Measurements from ENCODE around the gene UBE3C. TPM values are rescaled to one million over a fixed set of nuclear protein-coding genes. Genes with fewer than 3 reads are reported as not detected.

The UBE3C gene
- total and polyA plus RNA-seq, 2 of the 13 experiments (the other 11 are each of a cell fraction or from before 2014, with no cell fraction given), result 27.0 to 48.2 TPM

DNA sequence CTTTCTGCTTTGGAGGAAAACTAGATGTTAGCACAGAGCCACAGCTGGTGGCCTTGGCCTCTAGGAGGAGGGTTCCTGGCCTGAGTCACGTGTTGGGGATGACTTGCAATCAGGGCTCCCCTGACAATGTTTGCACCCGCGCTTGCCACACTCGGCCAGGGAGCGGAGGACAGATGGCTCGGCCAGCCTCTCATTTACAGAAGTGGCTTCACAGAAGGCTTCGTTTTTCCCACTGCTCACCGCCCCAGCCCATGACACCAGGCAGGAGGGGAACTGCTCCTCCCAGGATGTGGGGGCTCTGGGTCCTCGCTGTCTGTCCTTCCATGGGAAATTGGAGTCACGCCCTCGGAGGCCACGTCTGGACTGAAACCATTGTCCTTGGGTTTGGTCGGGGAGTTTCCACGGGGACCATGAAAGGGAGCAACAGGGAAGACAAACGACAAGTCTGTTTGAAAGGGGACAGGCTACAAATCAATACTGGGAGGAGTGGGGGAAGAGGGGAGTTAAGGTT lies 49.6 kb upstream of the UBE3C start (continued):
- TF ChIP-seq, protein P1, sequence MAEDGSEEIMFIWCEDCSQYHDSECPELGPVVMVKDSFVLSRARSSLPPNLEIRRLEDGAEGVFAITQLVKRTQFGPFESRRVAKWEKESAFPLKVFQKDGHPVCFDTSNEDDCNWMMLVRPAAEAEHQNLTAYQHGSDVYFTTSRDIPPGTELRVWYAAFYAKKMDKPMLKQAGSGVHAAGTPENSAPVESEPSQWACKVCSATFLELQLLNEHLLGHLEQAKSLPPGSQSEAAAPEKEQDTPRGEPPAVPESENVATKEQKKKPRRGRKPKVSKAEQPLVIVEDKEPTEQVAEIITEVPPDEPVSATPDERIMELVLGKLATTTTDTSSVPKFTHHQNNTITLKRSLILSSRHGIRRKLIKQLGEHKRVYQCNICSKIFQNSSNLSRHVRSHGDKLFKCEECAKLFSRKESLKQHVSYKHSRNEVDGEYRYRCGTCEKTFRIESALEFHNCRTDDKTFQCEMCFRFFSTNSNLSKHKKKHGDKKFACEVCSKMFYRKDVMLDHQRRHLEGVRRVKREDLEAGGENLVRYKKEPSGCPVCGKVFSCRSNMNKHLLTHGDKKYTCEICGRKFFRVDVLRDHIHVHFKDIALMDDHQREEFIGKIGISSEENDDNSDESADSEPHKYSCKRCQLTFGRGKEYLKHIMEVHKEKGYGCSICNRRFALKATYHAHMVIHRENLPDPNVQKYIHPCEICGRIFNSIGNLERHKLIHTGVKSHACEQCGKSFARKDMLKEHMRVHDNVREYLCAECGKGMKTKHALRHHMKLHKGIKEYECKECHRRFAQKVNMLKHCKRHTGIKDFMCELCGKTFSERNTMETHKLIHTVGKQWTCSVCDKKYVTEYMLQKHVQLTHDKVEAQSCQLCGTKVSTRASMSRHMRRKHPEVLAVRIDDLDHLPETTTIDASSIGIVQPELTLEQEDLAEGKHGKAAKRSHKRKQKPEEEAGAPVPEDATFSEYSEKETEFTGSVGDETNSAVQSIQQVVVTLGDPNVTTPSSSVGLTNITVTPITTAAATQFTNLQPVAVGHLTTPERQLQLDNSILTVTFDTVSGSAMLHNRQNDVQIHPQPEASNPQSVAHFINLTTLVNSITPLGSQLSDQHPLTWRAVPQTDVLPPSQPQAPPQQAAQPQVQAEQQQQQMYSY (CRISPR knock-in tag; IDR thresholded peaks at IDR 0.05), result no peak
- TF ChIP-seq U2AF1 (optimal IDR thresholded peaks at IDR 0.05; ENCODE audit: low read depth, low read length) (no peak), ZNF143 (CRISPR knock-in tag; IDR thresholded peaks at IDR 0.05) (no peak), ZBTB7A (CRISPR knock-in tag; IDR thresholded peaks at IDR 0.05) (0 out of 2 replicates have a peak, but pooled peaks have one; percentile 41), GATAD2A (CRISPR knock-in tag; IDR thresholded peaks at IDR 0.05) (peak; percentile 45; the same call in 1 of the 2 replicates), ZNF713 (CRISPR knock-in tag; IDR thresholded peaks at IDR 0.05) (no peak), ZNF251 (CRISPR knock-in tag; IDR thresholded peaks at IDR 0.05) (no peak), ZNF616 (CRISPR knock-in tag; IDR thresholded peaks at IDR 0.05; ENCODE audit: low read depth) (no peak), ZNF891 (CRISPR knock-in tag; IDR thresholded peaks at IDR 0.05) (no peak), HOXD1 (CRISPR knock-in tag; IDR thresholded peaks at IDR 0.05) (no peak)
- TF ChIP-seq, protein P2, sequence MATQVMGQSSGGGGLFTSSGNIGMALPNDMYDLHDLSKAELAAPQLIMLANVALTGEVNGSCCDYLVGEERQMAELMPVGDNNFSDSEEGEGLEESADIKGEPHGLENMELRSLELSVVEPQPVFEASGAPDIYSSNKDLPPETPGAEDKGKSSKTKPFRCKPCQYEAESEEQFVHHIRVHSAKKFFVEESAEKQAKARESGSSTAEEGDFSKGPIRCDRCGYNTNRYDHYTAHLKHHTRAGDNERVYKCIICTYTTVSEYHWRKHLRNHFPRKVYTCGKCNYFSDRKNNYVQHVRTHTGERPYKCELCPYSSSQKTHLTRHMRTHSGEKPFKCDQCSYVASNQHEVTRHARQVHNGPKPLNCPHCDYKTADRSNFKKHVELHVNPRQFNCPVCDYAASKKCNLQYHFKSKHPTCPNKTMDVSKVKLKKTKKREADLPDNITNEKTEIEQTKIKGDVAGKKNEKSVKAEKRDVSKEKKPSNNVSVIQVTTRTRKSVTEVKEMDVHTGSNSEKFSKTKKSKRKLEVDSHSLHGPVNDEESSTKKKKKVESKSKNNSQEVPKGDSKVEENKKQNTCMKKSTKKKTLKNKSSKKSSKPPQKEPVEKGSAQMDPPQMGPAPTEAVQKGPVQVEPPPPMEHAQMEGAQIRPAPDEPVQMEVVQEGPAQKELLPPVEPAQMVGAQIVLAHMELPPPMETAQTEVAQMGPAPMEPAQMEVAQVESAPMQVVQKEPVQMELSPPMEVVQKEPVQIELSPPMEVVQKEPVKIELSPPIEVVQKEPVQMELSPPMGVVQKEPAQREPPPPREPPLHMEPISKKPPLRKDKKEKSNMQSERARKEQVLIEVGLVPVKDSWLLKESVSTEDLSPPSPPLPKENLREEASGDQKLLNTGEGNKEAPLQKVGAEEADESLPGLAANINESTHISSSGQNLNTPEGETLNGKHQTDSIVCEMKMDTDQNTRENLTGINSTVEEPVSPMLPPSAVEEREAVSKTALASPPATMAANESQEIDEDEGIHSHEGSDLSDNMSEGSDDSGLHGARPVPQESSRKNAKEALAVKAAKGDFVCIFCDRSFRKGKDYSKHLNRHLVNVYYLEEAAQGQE (IDR thresholded peaks at IDR 0.05; ENCODE audit: borderline replicate concordance in 1 of 2, low read depth in 1 of 2, low read length in 2 of 2), result no peak
- TF ChIP-seq, protein P3, sequence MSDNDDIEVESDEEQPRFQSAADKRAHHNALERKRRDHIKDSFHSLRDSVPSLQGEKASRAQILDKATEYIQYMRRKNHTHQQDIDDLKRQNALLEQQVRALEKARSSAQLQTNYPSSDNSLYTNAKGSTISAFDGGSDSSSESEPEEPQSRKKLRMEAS (IDR thresholded peaks at IDR 0.05), result peak; percentile 78
- TF ChIP-seq, protein P4, sequence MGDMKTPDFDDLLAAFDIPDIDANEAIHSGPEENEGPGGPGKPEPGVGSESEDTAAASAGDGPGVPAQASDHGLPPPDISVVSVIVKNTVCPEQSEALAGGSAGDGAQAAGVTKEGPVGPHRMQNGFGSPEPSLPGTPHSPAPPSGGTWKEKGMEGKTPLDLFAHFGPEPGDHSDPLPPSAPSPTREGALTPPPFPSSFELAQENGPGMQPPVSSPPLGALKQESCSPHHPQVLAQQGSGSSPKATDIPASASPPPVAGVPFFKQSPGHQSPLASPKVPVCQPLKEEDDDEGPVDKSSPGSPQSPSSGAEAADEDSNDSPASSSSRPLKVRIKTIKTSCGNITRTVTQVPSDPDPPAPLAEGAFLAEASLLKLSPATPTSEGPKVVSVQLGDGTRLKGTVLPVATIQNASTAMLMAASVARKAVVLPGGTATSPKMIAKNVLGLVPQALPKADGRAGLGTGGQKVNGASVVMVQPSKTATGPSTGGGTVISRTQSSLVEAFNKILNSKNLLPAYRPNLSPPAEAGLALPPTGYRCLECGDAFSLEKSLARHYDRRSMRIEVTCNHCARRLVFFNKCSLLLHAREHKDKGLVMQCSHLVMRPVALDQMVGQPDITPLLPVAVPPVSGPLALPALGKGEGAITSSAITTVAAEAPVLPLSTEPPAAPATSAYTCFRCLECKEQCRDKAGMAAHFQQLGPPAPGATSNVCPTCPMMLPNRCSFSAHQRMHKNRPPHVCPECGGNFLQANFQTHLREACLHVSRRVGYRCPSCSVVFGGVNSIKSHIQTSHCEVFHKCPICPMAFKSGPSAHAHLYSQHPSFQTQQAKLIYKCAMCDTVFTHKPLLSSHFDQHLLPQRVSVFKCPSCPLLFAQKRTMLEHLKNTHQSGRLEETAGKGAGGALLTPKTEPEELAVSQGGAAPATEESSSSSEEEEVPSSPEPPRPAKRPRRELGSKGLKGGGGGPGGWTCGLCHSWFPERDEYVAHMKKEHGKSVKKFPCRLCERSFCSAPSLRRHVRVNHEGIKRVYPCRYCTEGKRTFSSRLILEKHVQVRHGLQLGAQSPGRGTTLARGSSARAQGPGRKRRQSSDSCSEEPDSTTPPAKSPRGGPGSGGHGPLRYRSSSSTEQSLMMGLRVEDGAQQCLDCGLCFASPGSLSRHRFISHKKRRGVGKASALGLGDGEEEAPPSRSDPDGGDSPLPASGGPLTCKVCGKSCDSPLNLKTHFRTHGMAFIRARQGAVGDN (CRISPR knock-in tag; IDR thresholded peaks at IDR 0.05), result peak; percentile 82
- TF ChIP-seq, protein P5, sequence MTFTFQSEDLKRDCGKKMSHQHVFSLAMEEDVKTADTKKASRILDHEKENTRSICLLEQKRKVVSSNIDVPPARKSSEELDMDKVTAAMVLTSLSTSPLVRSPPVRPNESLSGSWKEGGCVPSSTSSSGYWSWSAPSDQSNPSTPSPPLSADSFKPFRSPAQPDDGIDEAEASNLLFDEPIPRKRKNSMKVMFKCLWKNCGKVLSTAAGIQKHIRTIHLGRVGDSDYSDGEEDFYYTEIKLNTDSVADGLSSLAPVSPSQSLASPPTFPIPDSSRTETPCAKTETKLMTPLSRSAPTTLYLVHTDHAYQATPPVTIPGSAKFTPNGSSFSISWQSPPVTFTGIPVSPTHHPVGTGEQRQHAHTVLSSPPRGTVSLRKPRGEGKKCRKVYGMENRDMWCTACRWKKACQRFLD (CRISPR knock-in tag; IDR thresholded peaks at IDR 0.05; ENCODE audit: borderline replicate concordance), result 0 out of 2 replicates have a peak, but pooled peaks have one; percentile 54
- TF ChIP-seq, protein P6, sequence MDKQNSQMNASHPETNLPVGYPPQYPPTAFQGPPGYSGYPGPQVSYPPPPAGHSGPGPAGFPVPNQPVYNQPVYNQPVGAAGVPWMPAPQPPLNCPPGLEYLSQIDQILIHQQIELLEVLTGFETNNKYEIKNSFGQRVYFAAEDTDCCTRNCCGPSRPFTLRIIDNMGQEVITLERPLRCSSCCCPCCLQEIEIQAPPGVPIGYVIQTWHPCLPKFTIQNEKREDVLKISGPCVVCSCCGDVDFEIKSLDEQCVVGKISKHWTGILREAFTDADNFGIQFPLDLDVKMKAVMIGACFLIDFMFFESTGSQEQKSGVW (CRISPR knock-in tag; IDR thresholded peaks at IDR 0.05; ENCODE audit: borderline replicate concordance), result no peak

All from HepG2 (cell line).